TTC549 (cell line): Measurements from ENCODE around the gene USP22.
"Not testable (repeated sequence)": the region's sequence is repeated elsewhere in the genome, so short reads cannot be mapped to it uniquely, and the experiment has no call there.

ENCODE experiments used
- FAIRE-seq: peaks from 2 replicates; lab custom pipeline; 2012; peaks lifted over from hg19 to GRCh38; lab: Jason Lieb, UNC

USP22 gene

GRCh38 chr17:21042458-21043295, at the start of gene USP22:
Gene USP22 (minus strand): TSS chr17:21043011. CDS start chr17:21042835, 176 bp downstream.
- FAIRE-seq = no peak

GRCh38 chr17:21090902-21091618, 48.2 kb upstream of the USP22 start:
- no peak for FAIRE-seq

- no peak for FAIRE-seq
These were observed 47.4 kb upstream of the USP22 start for GRCh38 chr17:21089933-21090901.

- FAIRE-seq = no peak
These were observed 46.3 kb upstream of the USP22 start for GRCh38 chr17:21089145-21089544.

GRCh38 chr17:21085707-21086106, 42.9 kb upstream of the USP22 start:
- FAIRE-seq = no peak

- FAIRE-seq = not testable (repeated sequence)
These were observed 42.5 kb upstream of the USP22 start for GRCh38 chr17:21085280-21085679.

- no peak for FAIRE-seq
These were observed 39.2 kb upstream of the USP22 start for GRCh38 chr17:21082001-21082436.

GRCh38 chr17:21079196-21079595, 36.4 kb upstream of the USP22 start:
- FAIRE-seq = no peak

GRCh38 chr17:21078016-21078780, 35.4 kb upstream of the USP22 start:
- no peak for FAIRE-seq

- no peak for FAIRE-seq
These were observed 34.5 kb upstream of the USP22 start for GRCh38 chr17:21077281-21077680.

GRCh38 chr17:21076242-21076641, 33.4 kb upstream of the USP22 start:
- no peak for FAIRE-seq

- FAIRE-seq = no peak
These were observed 32.9 kb upstream of the USP22 start for GRCh38 chr17:21075739-21076085.

- no peak for FAIRE-seq
These were observed 30.0 kb upstream of the USP22 start for GRCh38 chr17:21072745-21073197.

GRCh38 chr17:21066394-21066793, 23.6 kb upstream of the USP22 start:
- no peak for FAIRE-seq

- FAIRE-seq = no peak
These were observed 19.2 kb upstream of the USP22 start for GRCh38 chr17:21061971-21062526.

- no peak for FAIRE-seq
These were observed 18.5 kb upstream of the USP22 start for GRCh38 chr17:21061158-21061835.

GRCh38 chr17:21059761-21060160, 16.9 kb upstream of the USP22 start:
- no peak for FAIRE-seq

- FAIRE-seq = no peak
These were observed 15.5 kb upstream of the USP22 start for GRCh38 chr17:21058098-21058893.

- not testable (repeated sequence) for FAIRE-seq
These were observed 10.2 kb upstream of the USP22 start for GRCh38 chr17:21053056-21053455.

GRCh38 chr17:21049457-21049856, 6.6 kb upstream of the USP22 start:
- FAIRE-seq = no peak
